Loucy (cell line): ENCODE results near the gene CBX8.

Experiments
- H2AFZ ChIP-seq: fragments of 200-600 bp; sonication (generic); 2 replicates; pipeline ENCODE4 v1.6.0; 2016; ENCODE audit warnings: antibody characterized with exemption, mild to moderate bottlenecking, low read length, moderate library complexity
- H3F3A ChIP-seq: fragments of 200-600 bp; 2 replicates; pipeline ENCODE4 v1.6.0; 2016; ENCODE audit warnings: antibody characterized with exemption, low read depth, mild to moderate bottlenecking
- H3K27me3 ChIP-seq: fragments of 200-600 bp; sonication (generic); 2 replicates; pipeline ENCODE4 v1.6.1; 2014; ENCODE audit warnings: low read length, mild to moderate bottlenecking; ENCODE audit not compliant: insufficient read depth, poor library complexity, severe bottlenecking
- H3K36me3 ChIP-seq: fragments of 200-600 bp; sonication (generic); 2 replicates; pipeline ENCODE4 v1.6.1; 2016; ENCODE audit warnings: low read length; ENCODE audit not compliant: insufficient read depth
- H3K4me1 ChIP-seq: fragments of 200-600 bp; sonication (generic); 2 replicates; pipeline ENCODE4 v1.5.1; 2014; ENCODE audit warnings: low read length, mild to moderate bottlenecking; ENCODE audit not compliant: insufficient read depth, poor library complexity, severe bottlenecking
- H3K4me2 ChIP-seq: fragments of 200-600 bp; sonication (generic); 2 replicates; pipeline ENCODE4 v1.6.0; 2014; ENCODE audit warnings: antibody characterized with exemption, low read length, low read depth, mild to moderate bottlenecking; ENCODE audit not compliant: poor library complexity, severe bottlenecking
- H3K4me3 ChIP-seq: fragments of 200-600 bp; sonication (generic); 2 replicates; pipeline ENCODE4 v1.5.1; 2014; ENCODE audit warnings: low read length, mild to moderate bottlenecking, mixed read lengths; ENCODE audit not compliant: poor library complexity, severe bottlenecking
- H3K79me2 ChIP-seq: fragments of 200-600 bp; sonication (generic); 2 replicates; pipeline ENCODE4 v1.6.1; 2014; ENCODE audit warnings: low read length; ENCODE audit not compliant: insufficient read depth
- H3K9ac ChIP-seq: fragments of 200-600 bp; sonication (generic); 2 replicates; pipeline ENCODE4 v1.6.0; 2014; ENCODE audit warnings: mild to moderate bottlenecking, low read depth, low read length, moderate library complexity; ENCODE audit not compliant: poor library complexity, severe bottlenecking
- H3K9me2 ChIP-seq: fragments of 200-600 bp; sonication (generic); replicated peaks from 2 replicates; pipeline ENCODE4 v1.6.1; 2016; ENCODE audit warnings: low read depth, low read length, mixed read lengths
- H3K9me3 ChIP-seq: fragments of 200-600 bp; sonication (generic); 2 replicates; pipeline ENCODE4 v1.6.1; 2014; ENCODE audit warnings: mild to moderate bottlenecking, antibody characterized with exemption, low read length, low read depth; ENCODE audit not compliant: insufficient read depth
- H4K20me1 ChIP-seq: fragments of 200-600 bp; sonication (generic); 2 replicates; pipeline ENCODE4 v1.6.0; 2014; ENCODE audit warnings: antibody characterized with exemption, low read length, mild to moderate bottlenecking; ENCODE audit not compliant: insufficient read depth, poor library complexity, severe bottlenecking
- EZH2phosphoT487 ChIP-seq: fragments of 200-600 bp; IDR thresholded peaks from 2 replicates; pipeline ENCODE4 v1.6.1; 2018; ENCODE audit warnings: antibody characterized with exemption, mild to moderate bottlenecking, moderate library complexity, borderline replicate concordance
- TF ChIP-seq, protein P1 (sequence below): fragments of 200-600 bp; sonication (generic); conservative IDR thresholded peaks from 2 replicates; pipeline ENCODE4 v1.5.1; 2014; ENCODE audit warnings: mild to moderate bottlenecking, antibody characterized with exemption, low read length

The CBX8 gene

DNA sequence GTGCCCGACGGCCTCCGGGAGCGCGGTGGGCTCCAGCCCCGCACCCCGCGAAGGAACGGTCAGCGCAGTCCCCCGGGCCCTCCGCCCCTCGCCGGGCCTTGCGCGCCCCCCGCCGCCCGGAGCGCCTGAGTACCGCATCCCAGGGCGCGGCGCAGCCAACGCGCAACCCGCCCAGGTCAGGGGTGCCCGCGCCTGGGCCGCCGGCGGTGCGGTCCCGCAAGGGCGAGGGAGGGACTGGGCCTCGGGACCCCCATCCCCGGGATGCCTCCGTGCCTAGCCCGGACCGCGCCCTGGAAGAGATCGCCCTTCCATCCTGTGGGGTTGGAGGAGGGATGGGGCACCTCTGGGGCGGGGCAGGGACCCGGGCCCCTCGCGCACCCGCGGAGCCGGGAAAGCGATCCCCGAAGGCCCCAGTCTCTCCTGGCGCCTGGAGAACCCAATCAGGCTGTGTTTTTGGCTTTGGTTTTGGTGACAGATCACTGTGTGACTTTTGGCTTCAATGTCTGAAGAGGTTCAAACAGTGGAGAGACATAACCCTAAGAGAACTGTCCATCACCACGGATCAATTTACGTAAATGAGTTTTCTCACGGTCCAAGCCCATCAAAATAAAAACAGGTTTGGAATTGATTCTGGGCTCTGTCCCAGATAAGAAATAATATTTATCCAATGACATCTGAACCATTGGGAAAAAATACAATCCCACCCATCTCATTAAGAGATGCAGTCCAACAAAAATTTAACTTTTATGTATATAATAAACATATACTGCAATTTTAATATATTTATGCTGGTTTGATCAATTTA, 48.4 kb downstream of the CBX8 start:
- no peaks in the 10 kb centered on the region for H3K27me3 ChIP-seq
- no peak overlapping the region for H3K4me3 ChIP-seq
- no peaks in the 10 kb centered on the region for H3K9me3 ChIP-seq

DNA sequence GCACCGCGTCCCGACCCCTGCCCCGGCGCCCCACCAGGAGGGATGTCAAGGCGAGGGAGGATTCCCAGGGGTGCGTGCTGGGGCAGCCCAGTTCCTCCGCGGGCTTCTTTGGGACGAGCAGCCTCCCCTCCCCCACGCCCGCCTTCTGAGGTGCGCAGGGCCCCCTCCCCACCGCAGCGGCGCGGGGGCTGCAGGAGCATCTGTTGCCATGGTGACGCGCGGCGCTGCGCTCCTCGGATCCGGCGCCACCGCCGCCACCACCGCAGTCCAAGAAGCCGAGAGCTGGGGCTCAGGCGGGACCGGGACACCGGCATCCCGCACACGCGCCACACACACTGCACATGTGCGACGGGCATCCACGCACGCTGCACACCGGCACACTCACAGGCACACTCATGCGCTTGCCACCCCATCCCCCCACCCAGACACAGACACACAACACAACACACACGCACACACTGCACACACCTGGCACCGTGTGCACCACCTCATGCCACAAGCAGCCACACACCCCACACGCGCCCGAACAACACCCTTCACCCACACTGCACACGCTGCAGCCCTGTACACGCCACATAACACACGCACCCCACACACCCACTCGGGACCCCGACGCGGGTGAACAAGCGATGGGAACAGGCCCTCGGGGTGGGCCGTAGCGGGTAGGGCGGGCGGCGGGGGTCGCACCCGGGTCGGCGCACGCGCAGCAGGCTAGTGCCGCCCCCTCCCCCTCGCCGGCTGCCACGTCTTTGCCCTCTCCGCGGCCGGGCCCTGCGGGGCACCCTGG, 49.2 kb downstream of the CBX8 start:
- Histone ChIP-seq H3K36me3 (no peaks in the 10 kb centered on the region), H3K9ac (no peak overlapping the region), H4K20me1 (no peaks in the 10 kb centered on the region), H2AFZ (no peak overlapping the region), H3K27me3 (no peaks in the 10 kb centered on the region), H3K9me3 (no peaks in the 10 kb centered on the region), H3K4me3 (no peak overlapping the region), H3K4me2 (no peak overlapping the region), H3F3A (no peaks in the 10 kb centered on the region; the same call in 1 of the 2 replicates), H3K79me2 (no peaks in the 10 kb centered on the region), H3K9me2 (no peaks in the 10 kb centered on the region), H3K4me1 (peaks cover 3% of the 10 kb centered on the region)
- TF ChIP-seq EZH2phosphoT487, result no peak
- TF ChIP-seq, protein P1, sequence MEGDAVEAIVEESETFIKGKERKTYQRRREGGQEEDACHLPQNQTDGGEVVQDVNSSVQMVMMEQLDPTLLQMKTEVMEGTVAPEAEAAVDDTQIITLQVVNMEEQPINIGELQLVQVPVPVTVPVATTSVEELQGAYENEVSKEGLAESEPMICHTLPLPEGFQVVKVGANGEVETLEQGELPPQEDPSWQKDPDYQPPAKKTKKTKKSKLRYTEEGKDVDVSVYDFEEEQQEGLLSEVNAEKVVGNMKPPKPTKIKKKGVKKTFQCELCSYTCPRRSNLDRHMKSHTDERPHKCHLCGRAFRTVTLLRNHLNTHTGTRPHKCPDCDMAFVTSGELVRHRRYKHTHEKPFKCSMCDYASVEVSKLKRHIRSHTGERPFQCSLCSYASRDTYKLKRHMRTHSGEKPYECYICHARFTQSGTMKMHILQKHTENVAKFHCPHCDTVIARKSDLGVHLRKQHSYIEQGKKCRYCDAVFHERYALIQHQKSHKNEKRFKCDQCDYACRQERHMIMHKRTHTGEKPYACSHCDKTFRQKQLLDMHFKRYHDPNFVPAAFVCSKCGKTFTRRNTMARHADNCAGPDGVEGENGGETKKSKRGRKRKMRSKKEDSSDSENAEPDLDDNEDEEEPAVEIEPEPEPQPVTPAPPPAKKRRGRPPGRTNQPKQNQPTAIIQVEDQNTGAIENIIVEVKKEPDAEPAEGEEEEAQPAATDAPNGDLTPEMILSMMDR, result no peak

More for the DNA sequence above, 48.4 kb downstream of the CBX8 start:
- Histone ChIP-seq H3K4me2 (no peak overlapping the region), H2AFZ (no peak overlapping the region), H3K79me2 (no peaks in the 10 kb centered on the region), H4K20me1 (no peaks in the 10 kb centered on the region), H3K36me3 (no peaks in the 10 kb centered on the region), H3K4me1 (peaks cover 3% of the 10 kb centered on the region), H3K9me2 (no peaks in the 10 kb centered on the region), H3K9ac (no peak overlapping the region), H3F3A (no peaks in the 10 kb centered on the region; the same call in 1 of the 2 replicates)
- no peak for TF ChIP-seq EZH2phosphoT487
- TF ChIP-seq, protein P1, result no peak

DNA sequence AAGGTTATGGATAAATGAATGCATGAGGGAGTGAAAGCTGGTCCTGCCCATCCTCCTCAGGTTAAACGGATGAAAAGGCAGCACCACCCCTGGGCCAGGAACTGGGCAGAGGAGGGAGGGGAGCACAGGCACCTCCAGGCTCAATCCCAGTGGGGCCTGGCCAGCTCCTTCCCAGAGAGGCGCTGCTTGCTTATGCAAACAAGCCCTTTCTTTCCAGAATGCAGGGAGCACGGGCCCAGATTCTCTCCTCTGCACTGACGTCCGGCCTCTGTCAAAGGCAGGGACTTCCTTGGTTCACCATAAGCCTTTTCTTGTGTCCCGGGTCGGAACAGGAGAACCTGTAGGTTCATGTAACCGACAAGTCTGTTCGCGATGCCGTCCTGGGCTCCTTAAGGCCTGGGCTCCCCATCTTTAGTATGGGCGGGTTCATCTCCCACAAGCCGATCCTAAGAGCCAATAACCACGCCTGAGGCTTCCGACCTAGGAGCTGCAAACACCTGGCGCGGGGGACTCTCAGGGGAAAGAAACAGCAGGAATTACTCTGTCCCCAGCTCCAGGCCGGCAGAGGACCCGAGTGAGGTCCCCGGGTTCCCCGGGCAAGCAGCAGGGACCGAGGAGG, 49.9 kb downstream of the CBX8 start:
- no peak overlapping the region for H3K4me2 ChIP-seq
- no peaks in the 10 kb centered on the region for H4K20me1 ChIP-seq
- TF ChIP-seq, protein P1, result no peak
- TF ChIP-seq EZH2phosphoT487, result no peak
- no peak overlapping the region for H2AFZ ChIP-seq
- no peaks in the 10 kb centered on the region for H3K9me3 ChIP-seq
- H3K4me3 ChIP-seq, result no peak overlapping the region
- no peaks in the 10 kb centered on the region for H3K9me2 ChIP-seq
- H3K4me1 ChIP-seq, result peaks cover 6% of the 10 kb centered on the region
- no peaks in the 10 kb centered on the region for H3K79me2 ChIP-seq
- no peaks in the 10 kb centered on the region for H3K36me3 ChIP-seq
- H3K9ac ChIP-seq, result peak overlapping the region; percentile 60
- no peaks in the 10 kb centered on the region; the same call in 1 of the 2 replicates for H3F3A ChIP-seq
- no peaks in the 10 kb centered on the region for H3K27me3 ChIP-seq
